ENCODE measurements around the gene ERF.

Gene ERF

GRCh38 chr19:42254850-42255765 is at the start of gene ERF:
TSS of gene ERF (minus strand) at chr19:42255128. CDS start at chr19:42254999, 129 bp downstream.
- peak; percentile 90 for DNase-seq (ENCODE audit: low spot score)

- DNase-seq (ENCODE audit: low spot score) = no peak
Measured at GRCh38 chr19:42303876-42304275, 48.9 kb upstream of the ERF start.

GRCh38 chr19:42303101-42303464 is 48.2 kb upstream of the ERF start:
- DNase-seq (ENCODE audit: low spot score) = no peak

- DNase-seq (ENCODE audit: low spot score) = no peak
Measured at GRCh38 chr19:42301646-42302203, 46.8 kb upstream of the ERF start, which contains the start of gene PRR19. TSS of gene PRR19 (plus strand) at chr19:42302132. CDS start at chr19:42309585, 7,453 bp downstream.

GRCh38 chr19:42297039-42297438 is 42.1 kb upstream of the ERF start:
- no peak for DNase-seq (ENCODE audit: low spot score)

GRCh38 chr19:42295831-42296525 is 41.0 kb upstream of the ERF start:
- peak; percentile 96 for DNase-seq (ENCODE audit: low spot score)

GRCh38 chr19:42295342-42295741 is 40.4 kb upstream of the ERF start:
- DNase-seq (ENCODE audit: low spot score) = no peak

- DNase-seq (ENCODE audit: low spot score) = no peak
Measured at GRCh38 chr19:42294471-42295137, 39.7 kb upstream of the ERF start.

- no peak for DNase-seq (ENCODE audit: low spot score)
Measured at GRCh38 chr19:42293948-42294347, 39.0 kb upstream of the ERF start.

- DNase-seq (ENCODE audit: low spot score) = no peak
Measured at GRCh38 chr19:42293540-42293939, 38.6 kb upstream of the ERF start.

- no peak for DNase-seq (ENCODE audit: low spot score)
Measured at GRCh38 chr19:42292963-42293362, 38.0 kb upstream of the ERF start.

GRCh38 chr19:42292042-42292960 is 37.4 kb upstream of the ERF start:
- DNase-seq (ENCODE audit: low spot score) = no peak

GRCh38 chr19:42291435-42291810 is 36.5 kb upstream of the ERF start:
- no peak for DNase-seq (ENCODE audit: low spot score)

- DNase-seq (ENCODE audit: low spot score) = peak; percentile 76
Measured at GRCh38 chr19:42290523-42291434, 35.9 kb upstream of the ERF start.

- DNase-seq (ENCODE audit: low spot score) = no peak
Measured at GRCh38 chr19:42290136-42290522, 35.2 kb upstream of the ERF start.

- no peak for DNase-seq (ENCODE audit: low spot score)
Measured at GRCh38 chr19:42289556-42290041, 34.7 kb upstream of the ERF start.

GRCh38 chr19:42288881-42289555 is 34.1 kb upstream of the ERF start:
- DNase-seq (ENCODE audit: low spot score) = no peak

GRCh38 chr19:42288387-42288786 is 33.5 kb upstream of the ERF start:
- DNase-seq (ENCODE audit: low spot score) = no peak

- DNase-seq (ENCODE audit: low spot score) = no peak
Measured at GRCh38 chr19:42287827-42288107, 32.8 kb upstream of the ERF start.

Data from HuH-7 (cell line).